Testis (tissue), 2 donors: Measurements from ENCODE around the gene RAP1GDS1.

ENCODE experiments used
- POLR2A ChIP-seq: fragments of 450-650 bp; IDR thresholded peaks from one replicate; pipeline ENCODE4 v1.6.1; 2017; ENCODE audit warnings: antibody characterized with exemption, mild to moderate bottlenecking, moderate library complexity
- TF ChIP-seq, protein P1 (sequence below), 3 experiments: fragments of 450-650 bp in 2 of 3; fragments of 200-600 bp in 1 of 3; sonication (generic) in 1 of 3; IDR thresholded peaks; one replicate each; pipeline ENCODE4 v1.5.1; 2016 to 2019; ENCODE audit warnings: antibody characterized with exemption in 3 of 3, mild to moderate bottlenecking in 2 of 3, moderate library complexity in 1 of 3

- TF ChIP-seq, protein P1, sequence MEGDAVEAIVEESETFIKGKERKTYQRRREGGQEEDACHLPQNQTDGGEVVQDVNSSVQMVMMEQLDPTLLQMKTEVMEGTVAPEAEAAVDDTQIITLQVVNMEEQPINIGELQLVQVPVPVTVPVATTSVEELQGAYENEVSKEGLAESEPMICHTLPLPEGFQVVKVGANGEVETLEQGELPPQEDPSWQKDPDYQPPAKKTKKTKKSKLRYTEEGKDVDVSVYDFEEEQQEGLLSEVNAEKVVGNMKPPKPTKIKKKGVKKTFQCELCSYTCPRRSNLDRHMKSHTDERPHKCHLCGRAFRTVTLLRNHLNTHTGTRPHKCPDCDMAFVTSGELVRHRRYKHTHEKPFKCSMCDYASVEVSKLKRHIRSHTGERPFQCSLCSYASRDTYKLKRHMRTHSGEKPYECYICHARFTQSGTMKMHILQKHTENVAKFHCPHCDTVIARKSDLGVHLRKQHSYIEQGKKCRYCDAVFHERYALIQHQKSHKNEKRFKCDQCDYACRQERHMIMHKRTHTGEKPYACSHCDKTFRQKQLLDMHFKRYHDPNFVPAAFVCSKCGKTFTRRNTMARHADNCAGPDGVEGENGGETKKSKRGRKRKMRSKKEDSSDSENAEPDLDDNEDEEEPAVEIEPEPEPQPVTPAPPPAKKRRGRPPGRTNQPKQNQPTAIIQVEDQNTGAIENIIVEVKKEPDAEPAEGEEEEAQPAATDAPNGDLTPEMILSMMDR (IDR thresholded peaks at IDR 0.05), result no peak
- TF ChIP-seq POLR2A, result no peak
Observed at GRCh38 chr4:98447648-98448047, 186.5 kb downstream of the RAP1GDS1 start.
